NB4 (cell line): ENCODE results near the gene SYT2.

Source experiments
- DNase-seq: peaks from one replicate; pipeline ENCODE4 v3.0.0; 2010; ENCODE audit warnings: low read depth
- H3K4me3 ChIP-seq: one replicate; pipeline ENCODE4 v1.5.1; 2011; ENCODE audit warnings: mild to moderate bottlenecking, low read depth, low read length, moderate library complexity
- MYC ChIP-seq: IDR thresholded peaks from 2 replicates; pipeline ENCODE4 v1.6.1; 2011; ENCODE audit warnings: low read depth, low read length
- POLR2A ChIP-seq: IDR thresholded peaks from 2 replicates; pipeline ENCODE4 v1.6.1; 2011; ENCODE audit warnings: mild to moderate bottlenecking; ENCODE audit not compliant: insufficient read length; ENCODE audit errors: extremely low read depth
- TF ChIP-seq, protein P1 (sequence below): IDR thresholded peaks from 2 replicates; pipeline ENCODE4 v1.6.1; 2011; ENCODE audit warnings: low read depth, low read length
- TF ChIP-seq, protein P2 (sequence below): IDR thresholded peaks from one replicate; pipeline ENCODE4 v1.5.1; 2012; ENCODE audit warnings: low read depth, low read length

Gene SYT2

GRCh38 chr1:202590975-202591411 is 119.3 kb downstream of the SYT2 start:
- TF ChIP-seq, protein P1, sequence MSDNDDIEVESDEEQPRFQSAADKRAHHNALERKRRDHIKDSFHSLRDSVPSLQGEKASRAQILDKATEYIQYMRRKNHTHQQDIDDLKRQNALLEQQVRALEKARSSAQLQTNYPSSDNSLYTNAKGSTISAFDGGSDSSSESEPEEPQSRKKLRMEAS: no peak
- no peak for TF ChIP-seq MYC
- TF ChIP-seq, protein P2, sequence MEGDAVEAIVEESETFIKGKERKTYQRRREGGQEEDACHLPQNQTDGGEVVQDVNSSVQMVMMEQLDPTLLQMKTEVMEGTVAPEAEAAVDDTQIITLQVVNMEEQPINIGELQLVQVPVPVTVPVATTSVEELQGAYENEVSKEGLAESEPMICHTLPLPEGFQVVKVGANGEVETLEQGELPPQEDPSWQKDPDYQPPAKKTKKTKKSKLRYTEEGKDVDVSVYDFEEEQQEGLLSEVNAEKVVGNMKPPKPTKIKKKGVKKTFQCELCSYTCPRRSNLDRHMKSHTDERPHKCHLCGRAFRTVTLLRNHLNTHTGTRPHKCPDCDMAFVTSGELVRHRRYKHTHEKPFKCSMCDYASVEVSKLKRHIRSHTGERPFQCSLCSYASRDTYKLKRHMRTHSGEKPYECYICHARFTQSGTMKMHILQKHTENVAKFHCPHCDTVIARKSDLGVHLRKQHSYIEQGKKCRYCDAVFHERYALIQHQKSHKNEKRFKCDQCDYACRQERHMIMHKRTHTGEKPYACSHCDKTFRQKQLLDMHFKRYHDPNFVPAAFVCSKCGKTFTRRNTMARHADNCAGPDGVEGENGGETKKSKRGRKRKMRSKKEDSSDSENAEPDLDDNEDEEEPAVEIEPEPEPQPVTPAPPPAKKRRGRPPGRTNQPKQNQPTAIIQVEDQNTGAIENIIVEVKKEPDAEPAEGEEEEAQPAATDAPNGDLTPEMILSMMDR: no peak
- no peak for TF ChIP-seq POLR2A
- DNase-seq: no peak
- no peak overlapping the region for H3K4me3 ChIP-seq

DNA sequence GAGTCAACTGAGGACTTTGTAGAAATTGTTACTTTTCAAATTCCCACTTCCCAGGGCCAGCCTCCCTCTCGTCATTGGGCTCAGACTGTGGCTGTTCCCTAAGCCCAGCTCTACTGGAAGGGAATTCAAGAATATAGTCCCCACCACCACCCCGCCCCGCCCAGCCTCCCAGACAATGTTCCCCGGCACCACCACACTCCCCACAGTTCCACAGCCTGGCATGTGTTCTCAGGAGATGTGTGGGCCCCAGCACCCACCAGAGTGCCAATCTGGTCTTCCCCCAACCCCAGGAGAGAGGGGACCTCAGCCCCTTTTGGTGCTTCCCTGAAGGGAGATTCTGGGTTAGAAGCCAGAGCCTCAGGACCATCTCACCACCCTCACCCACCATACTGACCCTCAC is 120.1 kb downstream of the SYT2 start:
- DNase-seq: no peak
- no peak for TF ChIP-seq POLR2A
- TF ChIP-seq, protein P1: no peak
- TF ChIP-seq, protein P2: no peak
- TF ChIP-seq MYC: no peak
- H3K4me3 ChIP-seq: no peak overlapping the region

GRCh38 chr1:202589190-202589930 is 120.9 kb downstream of the SYT2 start:
- DNase-seq: no peak

DNA sequence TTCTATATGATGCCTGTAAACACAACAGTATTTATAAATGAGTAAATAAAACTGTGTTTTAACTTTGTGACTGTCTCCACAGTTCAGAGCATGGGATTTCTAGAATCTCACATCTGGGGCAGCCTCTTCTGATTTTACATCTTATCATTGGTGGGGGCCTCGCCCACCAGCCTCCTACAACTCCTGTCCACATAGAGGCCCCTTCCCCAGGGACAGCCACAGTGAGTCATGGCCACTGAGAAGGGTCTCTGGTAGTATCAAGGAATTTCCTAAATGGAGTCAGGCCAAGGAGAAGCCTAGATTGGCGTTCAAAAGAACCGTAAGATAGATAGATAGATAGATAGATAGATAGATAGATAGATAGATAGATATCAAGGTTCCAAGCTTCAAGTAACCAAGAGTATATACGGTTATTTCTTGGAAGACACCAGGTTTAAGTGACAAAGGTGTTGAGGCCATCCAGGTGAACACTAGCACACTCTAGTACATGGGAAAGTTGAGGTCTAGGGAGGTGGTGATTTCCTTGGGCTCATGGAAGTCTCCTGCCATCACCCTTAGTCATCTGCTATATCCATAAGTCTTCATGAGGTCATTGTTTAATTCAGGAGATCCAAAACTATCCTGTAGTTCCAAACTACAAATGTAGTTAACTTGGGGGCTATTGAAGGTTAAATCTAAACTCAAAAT is 121.6 kb downstream of the SYT2 start:
- H3K4me3 ChIP-seq: no peak overlapping the region

More at GRCh38 chr1:202589190-202589930, 120.9 kb downstream of the SYT2 start:
- TF ChIP-seq, protein P2: no peak
- TF ChIP-seq, protein P1: no peak
- no peak overlapping the region for H3K4me3 ChIP-seq

DNA sequence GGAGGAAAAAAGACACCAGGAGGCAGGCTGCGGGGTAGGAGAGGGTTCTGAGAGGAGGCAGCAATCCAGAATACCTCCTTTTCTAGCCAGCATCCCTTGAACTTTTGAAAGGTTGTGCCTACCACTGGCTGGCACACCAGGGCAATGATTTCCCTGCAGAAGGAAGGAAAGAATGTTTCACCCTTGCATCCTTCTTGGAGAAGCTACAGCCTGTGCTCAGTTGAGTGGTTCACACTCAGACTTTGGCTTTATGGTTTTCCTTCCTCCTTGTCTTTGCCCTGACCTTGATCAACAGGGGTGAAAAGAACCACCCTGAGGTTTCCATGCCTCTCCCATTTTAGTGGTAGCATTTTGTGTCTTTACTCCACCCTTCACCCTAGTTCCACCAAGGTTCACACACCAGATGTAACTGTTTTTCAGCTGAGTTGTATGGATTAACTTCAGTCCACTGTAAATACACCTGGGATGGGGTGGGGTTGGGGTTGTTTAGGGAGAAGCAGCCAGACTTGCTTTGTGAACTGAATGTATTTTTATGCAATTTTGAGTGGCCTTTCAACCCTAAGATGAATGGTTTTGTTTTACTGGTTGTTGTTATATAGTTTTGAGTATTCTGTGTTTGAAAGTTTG is 122.3 kb downstream of the SYT2 start:
- no peak overlapping the region for H3K4me3 ChIP-seq
- TF ChIP-seq, protein P1: no peak
- TF ChIP-seq, protein P2: no peak
- TF ChIP-seq MYC (no peak), POLR2A (no peak)
- DNase-seq: no peak

More for the DNA sequence above, 121.6 kb downstream of the SYT2 start:
- no peak for DNase-seq
- no peak for TF ChIP-seq MYC
- TF ChIP-seq, protein P2: no peak
- TF ChIP-seq, protein P1: no peak
- TF ChIP-seq POLR2A: no peak
